GM21825 (cell line): Measurements from ENCODE around the gene PRR36.
"Not testable (repeated sequence)": the region's sequence is repeated elsewhere in the genome, so short reads cannot be mapped to it uniquely, and the experiment has no call there.

ENCODE experiments used
- ATAC-seq: cut with Tn5 transposase; IDR thresholded peaks from one replicate; pipeline ENCODE4 v1.9.1; 2021; ENCODE audit warnings: mild to moderate bottlenecking, moderate library complexity; ENCODE audit not compliant: unreplicated experiment

PRR36 gene

GRCh38 chr19:7860714-7861618 lies 13.2 kb downstream of the PRR36 start:
- ATAC-seq, result no peak

DNA sequence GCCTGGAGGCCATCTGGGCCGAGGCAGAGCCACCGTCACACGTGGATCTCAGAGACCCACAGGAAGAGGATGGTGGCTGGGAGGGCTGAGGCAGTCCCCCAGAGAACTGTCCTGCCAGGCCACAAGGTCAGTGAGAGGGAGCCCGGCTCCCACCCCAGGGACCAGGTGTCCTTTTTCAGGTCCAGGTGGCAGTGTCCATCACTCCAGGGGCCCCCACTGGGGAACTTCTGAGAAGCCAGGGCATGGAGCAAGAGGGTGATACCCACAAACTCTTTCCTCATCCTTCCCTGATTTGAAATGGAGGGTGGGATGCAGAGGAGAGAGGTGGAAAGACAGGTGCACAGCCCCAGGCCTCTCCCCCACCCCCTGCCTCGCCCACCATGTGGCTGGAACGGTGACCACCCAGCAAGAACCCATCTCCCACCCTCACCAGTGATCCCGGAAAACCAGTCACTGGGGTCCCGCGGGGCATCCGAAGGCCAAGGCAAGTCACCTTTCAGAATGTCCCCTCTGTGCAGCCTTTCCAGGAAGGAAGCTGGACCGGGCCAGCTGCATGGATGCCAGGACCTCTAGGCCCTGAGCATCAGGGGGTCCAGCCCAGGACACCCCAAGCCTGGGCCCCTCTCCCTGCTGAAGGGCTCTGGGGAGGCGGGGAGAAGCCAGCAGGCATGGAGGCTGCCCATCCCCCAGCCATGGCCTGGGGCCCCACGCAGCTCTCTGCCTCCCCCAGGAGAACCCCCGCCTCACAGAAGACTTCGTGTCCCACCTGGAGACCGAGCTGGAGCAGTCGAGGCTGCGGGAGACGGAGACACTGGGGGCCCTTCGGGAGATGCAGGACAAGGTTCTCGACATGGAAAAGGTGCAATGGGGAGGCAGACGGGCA lies 14.1 kb downstream of the PRR36 start:
- ATAC-seq, result no peak

DNA sequence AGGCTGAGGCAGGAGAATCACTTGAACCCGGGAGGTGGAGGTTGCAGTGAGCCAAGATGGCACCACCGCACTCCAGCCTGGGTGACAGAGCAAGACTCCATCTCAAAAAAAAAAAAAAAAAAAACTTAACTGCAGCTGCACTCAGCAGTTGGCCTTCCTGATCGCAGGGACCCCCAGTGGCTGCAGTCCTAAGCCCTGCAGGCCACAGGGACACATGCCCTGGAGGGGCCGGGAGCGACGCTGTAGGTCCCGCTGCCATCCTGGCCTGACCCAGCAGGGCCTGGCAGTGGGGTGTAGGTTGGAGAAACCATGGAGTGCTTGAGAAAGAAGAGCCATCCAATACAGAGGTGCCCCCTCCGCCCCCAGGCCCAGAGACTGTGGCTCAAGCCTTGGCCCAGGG lies 15.1 kb downstream of the PRR36 start:
- ATAC-seq, result not testable (repeated sequence)

- no peak for ATAC-seq
Observed at GRCh38 chr19:7858109-7858770, 15.9 kb downstream of the PRR36 start.

DNA sequence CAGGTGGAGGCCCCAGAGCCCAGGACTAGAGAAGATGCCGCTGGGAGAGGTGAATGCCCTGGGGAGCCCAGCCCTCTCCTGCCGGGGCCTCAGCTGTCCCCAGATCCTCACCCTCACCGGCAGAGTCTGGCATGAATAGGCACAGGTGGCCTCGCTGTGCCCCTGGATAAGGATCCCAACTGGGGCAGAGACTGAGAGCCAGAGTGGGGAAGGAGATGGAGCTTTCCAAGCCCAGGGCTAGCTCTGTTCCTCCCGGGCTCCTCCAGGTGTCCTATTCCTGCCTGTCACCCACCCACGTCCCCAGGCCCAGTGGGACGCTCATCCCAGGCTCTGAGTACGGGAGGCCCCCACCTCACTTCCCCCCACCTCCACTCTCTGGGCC lies 16.5 kb downstream of the PRR36 start:
- no peak for ATAC-seq

- ATAC-seq, result no peak
Observed at GRCh38 chr19:7856679-7857663, 17.2 kb downstream of the PRR36 start.

GRCh38 chr19:7856109-7856591 lies 18.0 kb downstream of the PRR36 start:
- no peak for ATAC-seq

DNA sequence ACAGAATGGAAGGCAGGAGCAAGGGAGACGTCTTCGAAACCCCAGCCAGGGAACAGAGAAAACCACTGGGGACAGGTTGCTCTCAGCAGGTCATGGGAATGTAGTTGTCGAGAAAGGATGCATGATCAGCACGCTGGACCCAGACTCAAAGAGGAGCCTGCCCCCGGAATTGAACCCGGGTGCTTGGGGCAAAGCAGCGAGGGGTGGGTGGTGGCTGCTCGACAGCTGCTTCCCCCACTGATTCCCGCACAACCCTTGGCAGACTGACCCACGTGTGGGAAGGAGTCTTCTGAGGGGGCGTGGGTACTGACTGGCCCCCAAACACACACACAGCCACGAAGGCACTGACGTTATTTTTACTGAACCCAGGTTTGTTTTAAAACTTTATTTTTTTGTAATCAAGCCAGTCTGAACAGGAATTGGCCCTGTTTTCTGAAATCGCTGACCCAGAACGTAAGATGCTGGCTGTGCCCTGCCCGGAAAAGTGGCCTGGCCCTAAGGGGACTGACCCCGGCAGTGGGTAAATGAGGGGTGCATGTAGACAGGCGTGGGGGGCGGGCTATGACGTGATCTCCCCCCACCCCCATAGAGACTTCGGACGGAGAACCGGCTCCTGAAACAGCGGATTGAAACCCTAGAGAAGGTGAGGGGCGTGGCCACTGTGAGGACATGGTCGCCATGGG lies 18.6 kb downstream of the PRR36 start:
- ATAC-seq, result no peak

DNA sequence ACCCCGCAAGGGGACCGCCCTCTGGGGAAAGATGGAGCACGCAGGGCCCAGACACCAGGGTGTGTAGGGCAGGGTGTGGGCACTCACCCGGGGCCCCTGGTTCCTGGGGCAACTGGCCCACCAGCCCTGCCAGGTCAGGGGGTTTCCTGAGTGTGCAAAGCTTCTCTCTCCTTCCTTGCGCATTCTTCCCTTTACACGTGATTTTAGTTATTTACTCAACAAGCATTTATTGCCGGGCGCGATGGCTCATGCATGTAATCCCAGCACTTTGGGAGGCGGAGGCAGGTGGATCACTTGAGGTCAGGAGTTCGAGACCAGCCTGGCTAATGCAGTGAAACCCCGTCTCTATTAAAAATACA lies 20.4 kb downstream of the PRR36 start:
- ATAC-seq, result no peak

DNA sequence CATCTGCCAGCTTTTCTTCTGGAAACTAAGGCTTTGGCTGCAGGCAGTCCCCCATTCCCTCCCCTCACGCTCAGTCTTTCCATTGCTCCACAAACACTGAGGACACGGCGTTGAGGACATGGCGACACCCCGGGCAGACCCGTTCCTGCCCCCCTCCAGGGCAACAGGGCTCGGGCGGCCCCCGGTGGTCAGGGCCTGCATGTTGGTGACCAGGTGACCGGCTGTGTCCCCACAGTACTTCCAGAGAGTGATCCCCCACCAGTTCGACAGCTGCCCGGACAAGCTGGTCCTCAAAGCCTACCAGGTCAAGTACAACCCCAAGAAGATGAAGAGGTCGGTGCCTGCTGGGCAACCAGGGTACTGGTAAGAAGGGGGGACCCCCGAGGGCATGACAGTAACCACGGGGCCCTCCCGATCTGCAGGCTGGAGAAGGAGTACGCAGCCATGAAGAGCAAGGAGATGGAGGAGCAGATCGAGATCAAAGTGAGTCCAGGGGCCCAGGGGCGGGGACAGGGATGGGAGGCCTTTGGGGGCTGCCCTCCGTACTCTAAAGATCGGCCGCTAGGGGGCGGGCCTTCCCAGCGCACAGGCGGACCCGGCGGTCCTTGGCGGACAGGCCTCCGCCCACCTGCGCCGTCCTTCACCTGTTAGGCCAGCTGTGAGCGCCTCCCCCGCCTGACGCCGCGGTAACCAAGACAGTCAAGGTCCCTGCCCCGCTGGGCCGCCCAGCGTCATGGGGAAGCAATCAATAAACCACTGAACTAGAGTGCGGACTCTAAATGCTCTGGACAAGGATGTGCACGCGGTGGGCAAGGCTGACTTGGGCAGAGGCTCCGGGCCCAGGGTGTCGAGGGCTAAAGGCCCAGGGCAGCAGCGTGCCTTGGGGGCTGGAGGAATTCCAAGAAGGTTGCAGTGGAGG lies 21.1 kb downstream of the PRR36 start:
- ATAC-seq, result no peak

DNA sequence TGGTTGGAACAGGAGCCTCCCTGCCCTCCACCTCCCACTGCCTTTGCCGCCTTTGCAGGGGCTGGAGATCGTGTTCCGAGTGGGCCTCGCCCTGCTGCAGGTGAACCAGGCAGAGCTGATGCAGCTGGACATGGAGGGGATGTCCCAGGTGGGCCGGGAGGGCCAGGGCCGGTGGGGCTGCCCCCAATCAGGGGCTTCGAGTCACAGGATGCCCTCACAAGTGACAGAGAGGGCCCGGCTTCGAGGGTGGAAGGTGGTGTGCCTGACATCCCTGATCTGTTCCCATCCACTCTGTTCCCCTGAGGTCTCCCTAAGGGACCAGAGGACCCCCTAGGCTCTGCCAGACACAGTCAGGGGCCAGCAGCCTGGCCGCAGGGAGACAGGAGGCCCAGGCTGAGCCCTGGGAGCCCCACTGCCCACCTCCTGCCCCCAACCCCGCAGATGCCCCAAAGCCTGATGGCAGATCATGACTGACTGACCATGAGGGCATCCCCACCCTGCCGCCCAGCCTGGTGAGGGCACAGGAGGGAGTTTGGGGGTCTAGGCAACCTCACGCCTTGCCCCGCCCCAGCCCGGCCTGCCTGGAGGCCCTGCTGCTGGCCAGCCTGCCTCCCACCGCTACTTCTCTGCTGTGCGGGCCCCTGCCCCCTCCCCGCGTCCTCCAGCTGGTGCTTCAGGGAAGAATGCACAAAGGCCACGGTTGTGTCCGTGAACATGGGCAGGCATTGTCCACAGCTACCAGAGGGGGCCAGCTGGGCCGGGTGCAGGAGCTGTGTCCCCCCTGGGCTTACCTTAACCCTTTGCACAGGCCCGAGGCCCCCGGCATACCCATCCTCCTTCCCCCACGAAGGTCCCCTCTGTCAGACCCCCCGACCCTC lies 22.3 kb downstream of the PRR36 start:
- ATAC-seq, result no peak

- no peak for ATAC-seq
Observed at GRCh38 chr19:7850945-7851622, 23.1 kb downstream of the PRR36 start.

- ATAC-seq, result no peak
Observed at GRCh38 chr19:7850000-7850813, 24.0 kb downstream of the PRR36 start.

GRCh38 chr19:7849631-7849999 lies 24.6 kb downstream of the PRR36 start:
- no peak for ATAC-seq

DNA sequence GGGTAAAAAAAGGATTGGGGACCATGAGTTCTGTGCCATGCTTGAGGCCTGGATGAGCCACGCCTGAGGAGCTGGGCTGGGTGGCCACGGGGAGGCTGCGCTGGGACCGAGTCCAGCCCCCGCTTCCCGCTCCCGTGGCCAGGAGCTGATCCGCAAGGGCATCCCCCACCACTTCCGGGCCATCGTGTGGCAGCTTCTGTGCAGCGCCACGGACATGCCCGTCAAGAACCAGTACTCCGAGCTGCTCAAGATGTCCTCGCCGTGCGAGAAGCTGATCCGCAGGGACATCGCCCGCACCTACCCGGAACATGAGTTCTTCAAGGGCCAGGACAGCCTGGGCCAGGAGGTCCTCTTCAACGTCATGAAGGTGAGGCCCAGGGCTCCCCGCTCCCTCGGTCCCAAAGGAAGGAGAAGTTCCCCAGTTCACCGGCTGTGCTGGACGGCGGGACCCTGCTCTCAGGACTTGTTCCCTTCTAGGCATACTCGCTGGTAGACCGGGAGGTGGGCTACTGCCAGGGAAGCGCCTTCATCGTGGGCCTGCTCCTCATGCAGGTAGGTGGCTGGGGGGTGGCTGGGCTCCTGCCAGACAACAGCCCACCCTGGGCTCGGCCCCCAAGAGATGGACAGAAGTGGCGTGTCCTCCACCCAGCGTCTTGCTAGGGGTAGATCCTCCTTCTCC lies 25.3 kb downstream of the PRR36 start:
- no peak for ATAC-seq

DNA sequence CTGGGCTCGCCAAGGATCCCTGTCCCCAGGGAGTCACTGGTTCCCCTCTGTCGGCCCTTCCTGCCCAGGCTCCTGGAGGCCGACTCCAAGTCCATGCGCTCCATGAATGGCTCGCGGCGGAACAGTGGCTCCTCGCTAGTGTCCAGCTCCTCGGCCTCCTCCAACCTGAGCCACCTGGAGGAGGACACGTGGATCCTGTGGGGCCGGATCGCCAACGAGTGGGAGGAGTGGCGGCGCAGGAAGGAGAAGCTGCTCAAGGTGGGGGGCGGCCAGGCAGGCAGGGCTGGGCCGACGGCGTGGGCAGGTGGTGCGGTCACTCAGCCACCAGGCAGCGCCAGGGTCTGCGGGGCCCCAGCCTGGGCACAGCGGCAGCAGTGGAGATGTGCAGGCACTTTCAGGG lies 26.5 kb downstream of the PRR36 start:
- ATAC-seq, result no peak
